Superior temporal gyrus (tissue), 1 donor: Measurements from ENCODE around the gene RNU6-7.

ENCODE experiments used
- DNase-seq: peaks from one replicate; pipeline ENCODE4 v3.0.0-alpha.2; 2016; ENCODE audit errors: extremely low spot score

The RNU6-7 gene

GRCh38 chr14:32205554-32205953 lies 3.7 kb downstream of the RNU6-7 start:
- DNase-seq = no peak

DNA sequence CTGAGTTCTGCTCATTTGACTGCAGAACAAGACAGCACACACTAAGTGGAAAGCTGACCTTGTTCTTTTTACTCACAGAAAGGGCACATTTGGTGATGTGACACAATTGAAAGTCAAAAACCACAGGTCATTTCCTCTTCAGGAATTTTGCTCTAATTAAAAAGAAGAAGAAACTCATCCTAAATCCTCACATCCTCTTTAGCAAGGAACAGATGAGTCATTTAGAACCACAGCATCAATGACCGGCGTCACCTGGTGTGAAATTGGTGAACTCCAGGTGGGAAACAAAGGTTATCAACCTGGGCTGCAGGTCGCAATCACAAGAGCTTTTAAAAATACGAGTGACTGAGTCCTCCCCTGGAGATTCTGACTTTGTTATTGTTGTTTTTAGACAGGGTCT lies 4.1 kb downstream of the RNU6-7 start:
- DNase-seq = no peak

GRCh38 chr14:32206552-32206951 lies 4.7 kb downstream of the RNU6-7 start:
- DNase-seq = no peak

GRCh38 chr14:32208490-32208889 lies 6.6 kb downstream of the RNU6-7 start:
- no peak for DNase-seq

- no peak for DNase-seq
Observed at GRCh38 chr14:32209471-32209870, 7.6 kb downstream of the RNU6-7 start.

DNA sequence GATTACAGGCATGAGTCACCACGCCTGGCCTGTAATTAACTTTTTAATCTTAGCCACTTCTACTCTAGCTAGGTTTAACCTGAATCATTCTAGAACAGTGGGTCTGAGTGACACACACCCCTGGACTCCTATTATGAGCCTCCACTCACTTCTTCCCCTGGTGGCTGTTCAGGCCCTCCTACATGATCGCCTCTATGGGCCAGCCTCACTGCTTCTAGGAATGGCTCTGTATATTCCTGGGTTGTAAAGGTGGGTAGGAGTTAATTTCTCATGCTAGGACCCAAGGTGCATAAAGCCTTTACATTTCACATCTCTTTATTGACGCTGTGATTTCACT lies 9.2 kb downstream of the RNU6-7 start:
- no peak for DNase-seq

GRCh38 chr14:32212833-32213232 lies 11.0 kb downstream of the RNU6-7 start:
- no peak for DNase-seq

- DNase-seq = no peak
Observed at GRCh38 chr14:32217301-32217700, 15.5 kb downstream of the RNU6-7 start.

- peak; percentile 62 for DNase-seq
Observed at GRCh38 chr14:32224737-32225377, 23.0 kb downstream of the RNU6-7 start.

DNA sequence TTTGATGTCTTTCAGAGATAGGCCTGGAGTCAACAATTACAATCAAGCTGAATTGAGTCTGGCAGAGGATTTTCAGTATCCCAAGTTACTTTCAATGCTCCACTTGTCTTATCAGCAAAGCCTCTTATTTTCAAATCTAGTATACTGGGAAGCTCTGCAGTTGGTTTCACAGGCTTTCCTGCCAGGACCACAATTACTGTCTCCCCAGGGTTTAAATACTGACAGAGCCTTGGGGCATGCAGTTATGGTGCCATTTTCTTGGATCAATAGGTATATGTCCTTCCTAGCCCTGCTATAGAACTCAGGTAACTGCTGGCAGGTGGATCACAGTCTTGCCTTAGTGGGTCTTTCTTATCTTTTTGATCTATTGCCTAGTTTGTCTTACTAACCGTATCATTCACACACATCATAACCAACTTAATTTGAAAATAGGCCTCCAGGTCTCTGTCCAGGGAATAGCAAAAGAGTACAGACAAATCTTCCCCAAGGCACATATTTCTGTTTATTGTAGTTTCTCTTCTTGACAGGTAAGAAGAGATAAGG lies 23.6 kb downstream of the RNU6-7 start:
- DNase-seq = no peak

- DNase-seq = no peak
Observed at GRCh38 chr14:32226056-32226455, 24.2 kb downstream of the RNU6-7 start.

- DNase-seq = no peak
Observed at GRCh38 chr14:32230181-32230580, 28.3 kb downstream of the RNU6-7 start.

GRCh38 chr14:32230695-32231280 lies 28.9 kb downstream of the RNU6-7 start:
- DNase-seq = no peak

- no peak for DNase-seq
Observed at GRCh38 chr14:32232481-32232880, 30.6 kb downstream of the RNU6-7 start.

DNA sequence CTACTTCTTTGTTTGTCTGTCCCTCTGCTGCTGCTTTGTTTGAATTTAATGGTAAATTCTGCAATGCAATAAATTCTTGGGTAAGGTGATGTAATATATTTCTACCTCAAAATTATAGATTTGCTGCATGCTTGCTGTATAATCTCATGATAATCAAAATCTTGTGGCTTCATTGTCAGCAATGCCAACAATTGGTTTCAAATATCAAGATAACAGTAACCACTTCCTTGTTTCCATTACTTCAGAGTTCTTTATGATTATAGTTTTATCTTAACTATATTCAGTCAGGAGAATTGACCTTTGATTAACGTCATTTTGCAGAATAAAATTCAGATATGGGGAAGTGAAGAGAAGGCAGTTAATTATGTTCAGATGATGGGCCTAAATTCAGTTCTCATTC lies 31.4 kb downstream of the RNU6-7 start:
- no peak for DNase-seq

- no peak for DNase-seq
Observed at GRCh38 chr14:32244404-32244803, 42.6 kb downstream of the RNU6-7 start.

DNA sequence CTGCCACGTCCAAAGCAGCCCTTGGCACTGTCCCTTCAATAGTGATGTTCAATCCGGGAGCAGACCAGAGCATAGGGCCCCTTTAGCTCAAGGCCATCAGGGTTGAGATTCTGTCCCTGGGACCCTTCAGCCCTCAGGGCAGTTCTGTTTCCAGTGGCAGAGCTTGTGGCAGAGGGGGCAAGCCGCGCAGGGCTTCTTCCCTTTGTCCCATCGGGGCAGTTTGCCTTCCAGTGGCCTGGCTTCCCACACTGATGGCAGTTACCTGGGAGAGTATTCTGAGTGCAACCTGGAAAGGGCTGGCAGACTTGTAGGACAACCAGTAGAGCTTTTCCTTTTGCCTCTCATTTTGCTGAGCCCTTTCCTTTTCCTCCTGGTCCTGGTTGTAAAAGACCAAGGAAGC lies 44.9 kb downstream of the RNU6-7 start:
- DNase-seq = no peak

GRCh38 chr14:32249371-32249770 lies 47.5 kb downstream of the RNU6-7 start:
- DNase-seq = no peak

GRCh38 chr14:32249780-32250179 lies 47.9 kb downstream of the RNU6-7 start:
- DNase-seq = no peak

DNA sequence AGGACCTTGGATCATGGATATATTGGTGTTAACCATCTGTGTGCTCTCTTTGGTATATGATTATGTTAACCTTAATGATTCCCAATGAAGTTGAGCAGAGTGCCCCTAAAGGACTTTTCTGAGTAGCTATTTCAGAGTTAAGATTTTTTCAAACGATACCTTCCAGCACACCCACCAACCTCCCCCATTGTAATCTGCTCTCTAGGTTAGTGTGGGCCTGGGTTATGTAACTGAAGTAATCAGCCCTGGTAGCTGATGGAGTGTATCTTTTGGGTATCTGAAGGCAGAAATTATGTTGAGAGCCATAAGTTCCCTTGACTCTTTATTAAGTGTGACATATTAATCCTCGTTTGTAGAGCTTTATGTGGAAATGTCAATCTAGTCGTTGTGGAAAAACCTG lies 48.8 kb downstream of the RNU6-7 start:
- no peak for DNase-seq

- DNase-seq = no peak
Observed at GRCh38 chr14:32251530-32251929, 49.7 kb downstream of the RNU6-7 start.
